ENCODE results near the gene HNRNPA3. TPM values are rescaled to one million over a fixed set of nuclear protein-coding genes. Genes with fewer than 3 reads are reported as not detected.

The HNRNPA3 gene
- polyA plus RNA-seq, 1 of the 3 experiments (the other 2 are of a cell fraction) = 102 TPM

DNA sequence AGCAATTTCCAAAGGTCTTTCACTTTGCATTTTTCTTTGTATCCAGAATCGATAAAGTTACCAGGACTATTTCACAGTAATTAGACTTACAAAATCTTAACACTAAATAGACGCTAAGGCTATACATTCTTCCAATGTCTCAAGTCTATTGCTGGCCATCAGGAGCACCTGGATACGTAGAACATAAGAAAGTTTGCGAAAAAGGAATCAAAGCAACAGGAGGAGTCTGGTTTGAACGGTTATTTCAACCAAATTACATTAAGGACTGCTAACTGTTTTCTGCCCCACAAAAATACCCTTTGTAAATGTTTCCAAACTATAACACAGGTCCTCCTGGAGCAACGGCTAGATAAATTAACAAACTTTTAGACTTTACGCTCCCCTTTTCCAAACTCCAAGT is 1.4 kb upstream of the HNRNPA3 start (continued):
- TF ChIP-seq, protein P1, sequence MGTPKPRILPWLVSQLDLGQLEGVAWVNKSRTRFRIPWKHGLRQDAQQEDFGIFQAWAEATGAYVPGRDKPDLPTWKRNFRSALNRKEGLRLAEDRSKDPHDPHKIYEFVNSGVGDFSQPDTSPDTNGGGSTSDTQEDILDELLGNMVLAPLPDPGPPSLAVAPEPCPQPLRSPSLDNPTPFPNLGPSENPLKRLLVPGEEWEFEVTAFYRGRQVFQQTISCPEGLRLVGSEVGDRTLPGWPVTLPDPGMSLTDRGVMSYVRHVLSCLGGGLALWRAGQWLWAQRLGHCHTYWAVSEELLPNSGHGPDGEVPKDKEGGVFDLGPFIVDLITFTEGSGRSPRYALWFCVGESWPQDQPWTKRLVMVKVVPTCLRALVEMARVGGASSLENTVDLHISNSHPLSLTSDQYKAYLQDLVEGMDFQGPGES (IDR thresholded peaks at IDR 0.05; ENCODE audit: low read depth, low read length) = no peak
- no peak for TF ChIP-seq NRF1 (IDR thresholded peaks at IDR 0.05; ENCODE audit: low read depth, low read length)
- no peak for TF ChIP-seq RAD21 (IDR thresholded peaks at IDR 0.05; ENCODE audit: low read length)
- TF ChIP-seq RFX5 (IDR thresholded peaks at IDR 0.05; ENCODE audit: low read length) = no peak
- TF ChIP-seq JUND (IDR thresholded peaks at IDR 0.05) = no peak
- no peak for TF ChIP-seq FOXJ3 (CRISPR knock-in tag; IDR thresholded peaks at IDR 0.05)
- TF ChIP-seq ELF1 (IDR thresholded peaks at IDR 0.05) = no peak
- TF ChIP-seq TAF1 (IDR thresholded peaks at IDR 0.05; ENCODE audit: borderline replicate concordance, low read depth, low read length) = no peak
- TF ChIP-seq SIN3A (IDR thresholded peaks at IDR 0.05; ENCODE audit: borderline replicate concordance, low read depth, low read length) = no peak

DNA sequence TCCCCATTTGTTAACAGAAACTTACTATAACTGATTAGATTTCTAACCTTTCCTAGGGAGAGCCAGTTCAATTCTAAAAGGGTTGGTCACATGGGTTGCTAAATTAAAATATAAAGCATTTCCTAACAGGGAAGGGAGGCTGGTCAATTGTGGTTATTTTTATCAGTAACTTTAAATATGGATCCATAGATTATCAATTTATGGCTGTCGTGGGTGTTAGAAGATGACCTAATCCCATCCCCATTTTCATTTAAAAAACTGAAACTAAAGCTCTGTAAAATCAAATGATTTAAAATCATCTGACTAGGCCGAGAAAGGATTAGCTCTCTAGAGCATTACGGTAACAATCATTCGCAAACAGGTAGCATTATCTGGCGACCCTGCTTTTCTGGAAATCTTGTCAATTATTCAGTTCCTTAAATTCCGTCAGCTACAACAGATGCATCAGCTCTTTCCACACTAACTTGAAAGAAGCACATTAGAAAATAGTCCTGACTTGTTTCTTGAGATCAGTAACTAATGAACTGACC is 953 bp upstream of the HNRNPA3 start:
- POLR2A ChIA-PET = interaction anchor here (0.8 to 1.7 kb wide), 6 partner anchors 9 to 52 kb away, joined by 3 to 28 read pairs (median 6); partner anchors contain the start of gene NFE2L2
- Histone ChIP-seq H4K20me1 (ENCODE audit: insufficient read depth) (peaks cover 35% of the 10 kb centered on the region), H3F3A (replicated peaks; ENCODE audit: insufficient read depth) (peaks cover 17% of the 10 kb centered on the region), H3K4me2 (peak overlapping the region; percentile 93), H3K27ac (ENCODE audit: low read depth in 2 of 2, low read length in 1 of 2) (peak overlapping the region; percentile 97 to 99), H3K4me1 (ENCODE audit: control insufficient read depth in 1 of 2, insufficient read depth in 2 of 2, low read depth in 1 of 2, low read length in 1 of 2) (peaks cover 0 to 20% of the 10 kb centered on the region in 2 experiments; a peak in 3 of 4 replicates), H3K79me2 (ENCODE audit: insufficient read depth) (peaks cover 65% of the 10 kb centered on the region), H3K27me3 (ENCODE audit: insufficient read depth) (no peaks in the 10 kb centered on the region), H3K9me3 (no peaks in the 10 kb centered on the region), H3K9me2 (no peaks in the 10 kb centered on the region), H3K36me3 (replicated peaks in 1 of 2; ENCODE audit: control insufficient read depth in 1 of 2, insufficient read depth in 2 of 2, low read length in 1 of 2) (peaks cover 16 to 31% of the 10 kb centered on the region in 2 experiments), H2AFZ (ENCODE audit: low read depth) (peak overlapping the region; percentile 67), H3K9ac (peak overlapping the region; percentile 97), H3K4me3 (ENCODE audit: low read depth in 2 of 2, low read length in 1 of 2) (peak overlapping the region; percentile 72 to 88)
- WGBS (ENCODE audit: low lambda C conversion rate) = 5% methylated on average over 6 of the region's 6 CpGs
- CTCF ChIA-PET = interaction anchor here (1.0 to 1.7 kb wide), 2 partner anchors 47 to 52 kb away, joined by 4 to 10 read pairs; no protein-coding TSS in a partner anchor
- DNase-seq = peak; percentile 21
- TF ChIP-seq SIN3A (IDR thresholded peaks at IDR 0.05; ENCODE audit: borderline replicate concordance, low read depth, low read length) = no peak
- TF ChIP-seq NFIC (IDR thresholded peaks at IDR 0.05; ENCODE audit: borderline replicate concordance) = no peak

DNA sequence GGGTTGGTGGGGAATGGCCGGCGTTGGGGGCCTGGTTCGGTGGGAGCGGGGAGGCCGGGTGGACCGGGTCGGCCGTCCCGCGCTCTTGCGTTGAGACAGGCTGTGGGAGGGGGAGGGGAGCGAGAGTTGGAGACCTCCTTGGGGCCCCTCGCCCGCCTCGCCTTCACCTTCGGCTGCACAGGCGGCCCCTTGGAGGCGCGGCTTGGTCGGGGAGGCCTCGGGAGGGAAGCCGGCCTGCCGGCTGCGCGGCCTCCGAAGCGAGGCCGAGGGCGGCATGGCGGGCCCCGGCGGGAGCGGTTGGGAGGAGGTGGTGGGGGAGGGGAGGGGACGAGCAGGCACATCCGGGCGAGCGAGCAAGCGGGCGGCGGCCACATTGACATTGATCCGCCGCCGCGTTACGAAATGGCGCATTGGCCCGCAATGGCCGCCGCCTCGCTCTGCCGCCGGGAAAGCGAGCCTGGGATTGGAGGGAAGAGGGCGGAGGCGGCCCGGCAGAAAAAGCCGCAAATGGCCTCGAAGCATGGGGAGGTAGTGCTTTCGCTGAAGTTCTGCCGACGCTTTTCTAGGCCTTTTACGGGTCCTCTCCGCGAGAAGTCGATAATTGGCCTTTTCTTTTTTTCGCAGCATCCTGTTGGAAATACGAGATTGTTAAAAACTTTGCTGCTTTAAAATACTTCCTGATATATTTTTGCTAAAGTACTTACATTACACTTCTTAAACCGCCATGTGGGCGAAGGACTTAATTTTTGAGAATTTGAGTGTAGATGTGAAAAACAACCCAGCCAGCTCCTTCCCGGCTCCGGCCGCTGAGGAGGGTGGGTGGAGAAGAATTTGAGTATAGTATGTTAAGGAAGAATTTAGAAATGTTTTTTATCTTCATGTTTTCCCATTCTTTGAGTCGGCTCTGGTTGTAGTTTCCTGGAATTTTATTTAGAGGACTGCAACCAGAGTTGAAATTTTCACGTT is 580 bp downstream of the HNRNPA3 start:
- peak overlapping the region; percentile 96 for H3K9ac ChIP-seq
- peaks cover 27% of the 10 kb centered on the region for H3F3A ChIP-seq (replicated peaks; ENCODE audit: insufficient read depth)
- no peaks in the 10 kb centered on the region for H3K27me3 ChIP-seq (ENCODE audit: insufficient read depth)
- peak; percentile 93 for DNase-seq
- H3K9me2 ChIP-seq = no peaks in the 10 kb centered on the region
- H3K4me2 ChIP-seq = peak overlapping the region; percentile 79
- WGBS (ENCODE audit: low lambda C conversion rate) = under 1% methylated on average over 56 of the region's 74 CpGs
- H3K27ac ChIP-seq (ENCODE audit: low read depth in 2 of 2, low read length in 1 of 2) = peak overlapping the region; percentile 95 to 99
- peaks cover 81% of the 10 kb centered on the region for H3K79me2 ChIP-seq (ENCODE audit: insufficient read depth)
- peaks cover 50% of the 10 kb centered on the region for H4K20me1 ChIP-seq (ENCODE audit: insufficient read depth)
- peak overlapping the region; percentile 72 to 80 for H3K4me3 ChIP-seq (ENCODE audit: low read depth in 2 of 2, low read length in 1 of 2)
- peaks cover 26 to 46% of the 10 kb centered on the region in 2 experiments for H3K36me3 ChIP-seq (replicated peaks in 1 of 2; ENCODE audit: control insufficient read depth in 1 of 2, insufficient read depth in 2 of 2, low read length in 1 of 2)
- ChIA-PET CTCF (interaction anchor here (1.3 to 1.7 kb wide), 4 partner anchors 12 to 50 kb away, joined by 4 to 10 read pairs (median 4); no protein-coding TSS in a partner anchor), POLR2A (interaction anchor here (0.6 to 1.7 kb wide), 9 partner anchors 11 to 398 kb away, joined by 3 to 28 read pairs (median 3); partner anchors contain the start of gene NFE2L2)
- peaks cover 0 to 23% of the 10 kb centered on the region in 2 experiments; a peak in 3 of 4 replicates for H3K4me1 ChIP-seq (ENCODE audit: control insufficient read depth in 1 of 2, insufficient read depth in 2 of 2, low read depth in 1 of 2, low read length in 1 of 2)
- no peak overlapping the region for H2AFZ ChIP-seq (ENCODE audit: low read depth)
- no peaks in the 10 kb centered on the region for H3K9me3 ChIP-seq
- TF ChIP-seq, protein P2, sequence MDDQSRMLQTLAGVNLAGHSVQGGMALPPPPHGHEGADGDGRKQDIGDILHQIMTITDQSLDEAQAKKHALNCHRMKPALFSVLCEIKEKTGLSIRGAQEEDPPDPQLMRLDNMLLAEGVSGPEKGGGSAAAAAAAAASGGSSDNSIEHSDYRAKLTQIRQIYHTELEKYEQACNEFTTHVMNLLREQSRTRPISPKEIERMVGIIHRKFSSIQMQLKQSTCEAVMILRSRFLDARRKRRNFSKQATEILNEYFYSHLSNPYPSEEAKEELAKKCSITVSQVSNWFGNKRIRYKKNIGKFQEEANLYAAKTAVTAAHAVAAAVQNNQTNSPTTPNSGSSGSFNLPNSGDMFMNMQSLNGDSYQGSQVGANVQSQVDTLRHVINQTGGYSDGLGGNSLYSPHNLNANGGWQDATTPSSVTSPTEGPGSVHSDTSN (IDR thresholded peaks at IDR 0.05) = peak; percentile 47
- TF ChIP-seq POLR2AphosphoS5 (IDR thresholded peaks at IDR 0.05; ENCODE audit: low read depth, low read length) (peak; percentile 51; the same call in 1 of the 2 replicates), SIN3A (IDR thresholded peaks at IDR 0.05; ENCODE audit: borderline replicate concordance, low read depth, low read length) (peak; percentile 87; the same call in 1 of the 2 replicates), YY1 (IDR thresholded peaks at IDR 0.05; ENCODE audit: low read depth) (peak; percentile 92), GABPA (IDR thresholded peaks at IDR 0.05; ENCODE audit: low read depth) (peak; percentile 51), EZH2phosphoT487 (IDR thresholded peaks at IDR 0.05; ENCODE audit: borderline replicate concordance, low read depth) (no peak)
- TF ChIP-seq, protein P3, sequence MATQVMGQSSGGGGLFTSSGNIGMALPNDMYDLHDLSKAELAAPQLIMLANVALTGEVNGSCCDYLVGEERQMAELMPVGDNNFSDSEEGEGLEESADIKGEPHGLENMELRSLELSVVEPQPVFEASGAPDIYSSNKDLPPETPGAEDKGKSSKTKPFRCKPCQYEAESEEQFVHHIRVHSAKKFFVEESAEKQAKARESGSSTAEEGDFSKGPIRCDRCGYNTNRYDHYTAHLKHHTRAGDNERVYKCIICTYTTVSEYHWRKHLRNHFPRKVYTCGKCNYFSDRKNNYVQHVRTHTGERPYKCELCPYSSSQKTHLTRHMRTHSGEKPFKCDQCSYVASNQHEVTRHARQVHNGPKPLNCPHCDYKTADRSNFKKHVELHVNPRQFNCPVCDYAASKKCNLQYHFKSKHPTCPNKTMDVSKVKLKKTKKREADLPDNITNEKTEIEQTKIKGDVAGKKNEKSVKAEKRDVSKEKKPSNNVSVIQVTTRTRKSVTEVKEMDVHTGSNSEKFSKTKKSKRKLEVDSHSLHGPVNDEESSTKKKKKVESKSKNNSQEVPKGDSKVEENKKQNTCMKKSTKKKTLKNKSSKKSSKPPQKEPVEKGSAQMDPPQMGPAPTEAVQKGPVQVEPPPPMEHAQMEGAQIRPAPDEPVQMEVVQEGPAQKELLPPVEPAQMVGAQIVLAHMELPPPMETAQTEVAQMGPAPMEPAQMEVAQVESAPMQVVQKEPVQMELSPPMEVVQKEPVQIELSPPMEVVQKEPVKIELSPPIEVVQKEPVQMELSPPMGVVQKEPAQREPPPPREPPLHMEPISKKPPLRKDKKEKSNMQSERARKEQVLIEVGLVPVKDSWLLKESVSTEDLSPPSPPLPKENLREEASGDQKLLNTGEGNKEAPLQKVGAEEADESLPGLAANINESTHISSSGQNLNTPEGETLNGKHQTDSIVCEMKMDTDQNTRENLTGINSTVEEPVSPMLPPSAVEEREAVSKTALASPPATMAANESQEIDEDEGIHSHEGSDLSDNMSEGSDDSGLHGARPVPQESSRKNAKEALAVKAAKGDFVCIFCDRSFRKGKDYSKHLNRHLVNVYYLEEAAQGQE (IDR thresholded peaks at IDR 0.05; ENCODE audit: low read depth, low read length) = peak; percentile 64; the same call in 1 of the 2 replicates
- TF ChIP-seq, protein P4, sequence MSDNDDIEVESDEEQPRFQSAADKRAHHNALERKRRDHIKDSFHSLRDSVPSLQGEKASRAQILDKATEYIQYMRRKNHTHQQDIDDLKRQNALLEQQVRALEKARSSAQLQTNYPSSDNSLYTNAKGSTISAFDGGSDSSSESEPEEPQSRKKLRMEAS (IDR thresholded peaks at IDR 0.05; ENCODE audit: low read depth) = peak; percentile 76; the same call in 1 of the 2 replicates
